Activated CD4-positive, alpha-beta T cell treated with anti-CD3 and anti-CD28 coated beads for 36 hours (primary cell): Measurements from ENCODE around the gene USF1. TPM values are rescaled to one million over a fixed set of nuclear protein-coding genes. Genes with fewer than 3 reads are reported as not detected.

Experiments used
- ATAC-seq: fragments of 200-7000 bp; cut with Tn5 transposase; one replicate; pipeline ENCODE4 v1.10.0; 2021; ENCODE audit warnings: mild to moderate bottlenecking, moderate library complexity
- CTCF ChIA-PET: fragments of 350-600 bp; sonication (Branson Sonifier 250); formaldehyde crosslinking; loops from one replicate; lab custom pipeline; 2021; ENCODE audit warnings: antibody characterized with exemption; lab: Charles Lee
- POLR2A ChIA-PET: fragments of 350-600 bp; sonication (Branson Sonifier 250); formaldehyde crosslinking; loops from one replicate; lab custom pipeline; 2021; ENCODE audit warnings: antibody characterized with exemption, inconsistent platforms; lab: Charles Lee
- DNase-seq: peaks from one replicate; pipeline ENCODE4 v3.0.0-alpha.2; 2020
- H3K27ac Mint-ChIP-seq: one replicate; pipeline ENCODE4 v1.8.0; 2021; ENCODE audit warnings: mixed read lengths
- H3K27me3 Mint-ChIP-seq: one replicate; pipeline ENCODE4 v1.8.0; 2021; ENCODE audit warnings: mixed read lengths
- H3K36me3 Mint-ChIP-seq: one replicate; pipeline ENCODE4 v1.8.0; 2021; ENCODE audit warnings: low read depth, mixed read lengths
- H3K4me1 Mint-ChIP-seq: one replicate; pipeline ENCODE4 v1.8.0; 2021; ENCODE audit warnings: mixed read lengths
- H3K4me3 Mint-ChIP-seq: one replicate; pipeline ENCODE4 v1.8.0; 2021; ENCODE audit warnings: mild to moderate bottlenecking, moderate library complexity, mixed read lengths
- H3K9me3 Mint-ChIP-seq: one replicate; pipeline ENCODE4 v1.8.0; 2021; ENCODE audit warnings: low read depth, mixed read lengths
- intact Hi-C, 2 experiments: fragments of 100-400 bp; cut with DNase I in 1 of 2; cut with micrococcal nuclease in 1 of 2; formaldehyde crosslinking; loops; one replicate each; pipeline versions ENCODE4 v1.14.2 to v1.15.1; 2022 to 2024; cut with DNase I, micrococcal nuclease
- total RNA-seq, 2 experiments: library from RNA; stranded (reverse); gene quantifications; one replicate each; pipeline ENCODE4 v1.2.3, GENCODE V29; 2021

USF1 gene
- total RNA-seq, 2 experiments from 2014 or later = 34.5 to 42.8 TPM

GRCh38 chr1:161086457-161086856, 40.7 kb upstream of the USF1 start:
- H3K27me3 Mint-ChIP-seq = no peaks in the 10 kb centered on the region
- H3K9me3 Mint-ChIP-seq = no peaks in the 10 kb centered on the region
- no peak overlapping the region for H3K4me3 Mint-ChIP-seq
- intact Hi-C loops = no loop called here
- no peak overlapping the region for H3K27ac Mint-ChIP-seq
- ChIA-PET CTCF (interaction anchor here (0.6 kb wide), 1 partner anchor 14 kb away, joined by 3 read pairs; no protein-coding TSS in a partner anchor), POLR2A (no interaction called here)
- no peaks in the 10 kb centered on the region for H3K36me3 Mint-ChIP-seq
- DNase-seq (no peak), ATAC-seq (no peak)
- H3K4me1 Mint-ChIP-seq = peaks cover 15% of the 10 kb centered on the region

GRCh38 chr1:161085165-161085564, 39.4 kb upstream of the USF1 start:
- peaks cover 3% of the 10 kb centered on the region for H3K4me1 Mint-ChIP-seq
- intact Hi-C loops = no loop called here
- no peak for DNase-seq
- no peak overlapping the region for H3K4me3 Mint-ChIP-seq
- no peaks in the 10 kb centered on the region for H3K27me3 Mint-ChIP-seq
- H3K36me3 Mint-ChIP-seq = no peaks in the 10 kb centered on the region
- POLR2A ChIA-PET = no interaction called here
- H3K27ac Mint-ChIP-seq = no peak overlapping the region
- H3K9me3 Mint-ChIP-seq = no peaks in the 10 kb centered on the region
- no peak for ATAC-seq
- CTCF ChIA-PET = interaction anchor here (0.8 to 2.8 kb wide), 2 partner anchors 12 to 134 kb away, joined by 3 to 13 read pairs; partner anchors contain the start of gene KLHDC9

GRCh38 chr1:161084597-161084988, 38.8 kb upstream of the USF1 start:
- ATAC-seq = no peak
- no peaks in the 10 kb centered on the region for H3K36me3 Mint-ChIP-seq
- H3K4me3 Mint-ChIP-seq = no peak overlapping the region
- H3K27ac Mint-ChIP-seq = no peak overlapping the region
- ChIA-PET CTCF (interaction anchor here (0.6 to 2.8 kb wide), 2 partner anchors 13 to 20 kb away, joined by 3 to 13 read pairs; partner anchors contain the start of gene KLHDC9), POLR2A (no interaction called here)
- DNase-seq = no peak
- H3K4me1 Mint-ChIP-seq = peaks cover 3% of the 10 kb centered on the region
- intact Hi-C loops = no loop called here
- H3K9me3 Mint-ChIP-seq = no peaks in the 10 kb centered on the region
- H3K27me3 Mint-ChIP-seq = no peaks in the 10 kb centered on the region

GRCh38 chr1:161083748-161084596, 38.2 kb upstream of the USF1 start:
- no peak for ATAC-seq

GRCh38 chr1:161082996-161083747, 37.4 kb upstream of the USF1 start:
- H3K4me3 Mint-ChIP-seq = no peak overlapping the region
- ChIA-PET POLR2A (no interaction called here), CTCF (interaction anchor here (1.5 to 2.8 kb wide), 2 partner anchors 13 to 14 kb away, joined by 3 to 13 read pairs; partner anchors contain the start of genes ARHGAP30 and KLHDC9)
- H3K27me3 Mint-ChIP-seq = peaks cover 2% of the 10 kb centered on the region
- H3K27ac Mint-ChIP-seq = no peak overlapping the region
- H3K9me3 Mint-ChIP-seq = no peaks in the 10 kb centered on the region
- ATAC-seq (peak; percentile 67), DNase-seq (no peak)
- no peaks in the 10 kb centered on the region for H3K4me1 Mint-ChIP-seq
- H3K36me3 Mint-ChIP-seq = no peaks in the 10 kb centered on the region
- intact Hi-C loops = no loop called here

More at GRCh38 chr1:161083748-161084596, 38.2 kb upstream of the USF1 start:
- Mint-ChIP-seq H3K4me1 (peaks cover 2% of the 10 kb centered on the region), H3K9me3 (no peaks in the 10 kb centered on the region), H3K4me3 (no peak overlapping the region), H3K36me3 (no peaks in the 10 kb centered on the region), H3K27ac (no peak overlapping the region), H3K27me3 (peaks cover 2% of the 10 kb centered on the region)
- intact Hi-C loops = no loop called here
- ChIA-PET POLR2A (no interaction called here), CTCF (interaction anchor here (0.6 to 2.8 kb wide), 2 partner anchors 13 to 20 kb away, joined by 3 to 13 read pairs; partner anchors contain the start of gene KLHDC9)
- DNase-seq = no peak

- H3K4me1 Mint-ChIP-seq = no peaks in the 10 kb centered on the region
- intact Hi-C loops = no loop called here
- DNase-seq (no peak), ATAC-seq (no peak)
- H3K4me3 Mint-ChIP-seq = no peak overlapping the region
- ChIA-PET CTCF (interaction anchor here (0.7 to 2.8 kb wide), 3 partner anchors 13 to 245 kb away, joined by 3 to 13 read pairs (median 4); partner anchors contain the start of genes ARHGAP30 and KLHDC9), POLR2A (no interaction called here)
- no peaks in the 10 kb centered on the region for H3K36me3 Mint-ChIP-seq
- H3K9me3 Mint-ChIP-seq = no peaks in the 10 kb centered on the region
- peaks cover 2% of the 10 kb centered on the region for H3K27me3 Mint-ChIP-seq
- no peak overlapping the region for H3K27ac Mint-ChIP-seq
These were observed 36.7 kb upstream of the USF1 start for GRCh38 chr1:161082483-161082882.

- intact Hi-C loops = no loop called here
- DNase-seq (no peak), ATAC-seq (no peak)
- ChIA-PET POLR2A (no interaction called here), CTCF (interaction anchor here (0.6 to 3.7 kb wide), 3 partner anchors 13 to 53 kb away, joined by 3 to 21 read pairs (median 3); partner anchors contain the start of gene KLHDC9)
- Mint-ChIP-seq H3K27me3 (peaks cover 2% of the 10 kb centered on the region), H3K36me3 (no peaks in the 10 kb centered on the region), H3K9me3 (no peaks in the 10 kb centered on the region), H3K4me3 (no peak overlapping the region), H3K4me1 (no peaks in the 10 kb centered on the region), H3K27ac (peak overlapping the region; percentile 1)
These were observed 35.7 kb upstream of the USF1 start for GRCh38 chr1:161081519-161081918.

- Mint-ChIP-seq H3K27me3 (peaks cover 2% of the 10 kb centered on the region), H3K4me1 (no peaks in the 10 kb centered on the region), H3K4me3 (no peak overlapping the region), H3K27ac (peak overlapping the region; percentile 1), H3K9me3 (no peaks in the 10 kb centered on the region), H3K36me3 (no peaks in the 10 kb centered on the region)
- ChIA-PET POLR2A (no interaction called here), CTCF (interaction anchor here (0.5 to 3.7 kb wide), 5 partner anchors 9 to 244 kb away, joined by 3 to 21 read pairs (median 3); partner anchors contain the start of gene KLHDC9)
- DNase-seq (no peak), ATAC-seq (peak; percentile 47)
- intact Hi-C loops = no loop called here
These were observed 34.9 kb upstream of the USF1 start for GRCh38 chr1:161080441-161081405.

GRCh38 chr1:161079436-161080110, 33.8 kb upstream of the USF1 start:
- Mint-ChIP-seq H3K27me3 (peaks cover 2% of the 10 kb centered on the region), H3K27ac (no peak overlapping the region), H3K9me3 (no peaks in the 10 kb centered on the region), H3K4me1 (no peaks in the 10 kb centered on the region), H3K36me3 (no peaks in the 10 kb centered on the region), H3K4me3 (no peak overlapping the region)
- POLR2A ChIA-PET = interaction anchor here (0.6 kb wide), 1 partner anchor 64 kb away, joined by 4 read pairs; no protein-coding TSS in a partner anchor
- CTCF ChIA-PET = interaction anchor here (0.9 to 3.7 kb wide), 3 partner anchors 10 to 33 kb away, joined by 3 to 21 read pairs (median 4); partner anchors contain the start of genes ARHGAP30, KLHDC9 and USF1
- DNase-seq = no peak
- intact Hi-C loops = no loop called here
- no peak for ATAC-seq

GRCh38 chr1:161077426-161077825, 31.6 kb upstream of the USF1 start:
- no peak overlapping the region for H3K4me3 Mint-ChIP-seq
- H3K27me3 Mint-ChIP-seq = peaks cover 2% of the 10 kb centered on the region
- CTCF ChIA-PET = no interaction called here

More at GRCh38 chr1:161077426-161077825, 31.6 kb upstream of the USF1 start:
- DNase-seq (no peak), ATAC-seq (no peak)
- Mint-ChIP-seq H3K27ac (no peak overlapping the region), H3K9me3 (no peaks in the 10 kb centered on the region), H3K36me3 (no peaks in the 10 kb centered on the region), H3K4me1 (no peaks in the 10 kb centered on the region)
- POLR2A ChIA-PET = no interaction called here
- intact Hi-C loops = no loop called here
